HCEC 1CT (cell line): ENCODE results near the gene FAM131C.

ENCODE experiments used
- DNase-seq: peaks from one replicate; pipeline ENCODE4 v3.0.0-alpha.2; 2017

FAM131C gene

GRCh38 chr1:16099412-16099811 is 26.0 kb upstream of the FAM131C start:
- DNase-seq = no peak

DNA sequence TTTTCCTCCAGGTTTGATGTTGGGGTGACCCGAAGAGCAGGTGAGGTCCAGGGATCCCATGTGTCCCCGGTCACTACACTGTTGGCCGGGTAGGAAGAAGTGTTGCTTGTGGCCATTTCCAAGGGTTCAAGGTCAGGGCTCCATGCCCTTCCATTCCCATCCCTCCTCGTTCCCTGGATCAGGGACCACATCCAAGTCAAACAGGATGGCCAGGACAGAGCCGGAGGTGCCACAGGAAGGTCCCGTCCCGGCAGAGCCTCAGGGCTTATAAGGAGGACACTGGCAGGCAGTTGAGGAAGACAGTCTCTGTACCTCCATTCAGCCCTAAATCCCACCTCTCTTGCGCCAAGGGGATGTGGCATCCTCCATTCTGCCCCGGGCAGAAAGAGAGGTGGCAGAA is 22.0 kb upstream of the FAM131C start:
- DNase-seq = no peak

DNA sequence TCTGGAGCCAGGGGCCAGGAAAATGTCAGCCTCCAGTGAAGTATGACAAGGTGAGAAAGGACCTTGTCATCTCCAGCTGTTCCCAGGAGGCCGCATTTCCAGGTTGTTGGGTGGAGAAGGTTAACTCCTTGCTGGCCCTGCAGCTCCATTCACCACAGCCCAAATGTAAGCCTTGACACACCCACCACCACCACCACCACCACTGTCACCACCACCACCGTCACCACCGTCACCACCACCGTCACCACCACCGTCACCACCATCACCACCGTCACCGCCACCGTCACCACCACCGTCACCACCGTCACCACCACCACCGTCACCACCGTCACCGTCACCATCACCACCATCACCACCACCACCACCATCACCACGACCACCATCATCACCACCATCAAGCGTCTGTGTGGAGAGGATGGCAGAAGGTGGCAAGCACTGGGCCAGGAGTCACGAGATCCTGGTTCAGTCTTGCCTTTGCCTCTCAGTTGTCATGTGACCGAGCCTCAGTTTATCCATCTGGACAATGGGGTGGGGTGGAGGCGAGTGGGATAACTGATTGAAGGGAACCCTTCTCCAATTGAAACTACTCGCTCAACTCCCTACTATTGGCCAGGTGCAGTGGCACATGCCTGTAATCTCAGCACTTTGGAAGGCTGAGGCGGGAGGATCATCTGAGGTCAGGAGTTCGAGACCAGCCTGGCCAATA is 21.2 kb upstream of the FAM131C start:
- DNase-seq = no peak

GRCh38 chr1:16093611-16094010 is 20.2 kb upstream of the FAM131C start:
- DNase-seq = no peak

DNA sequence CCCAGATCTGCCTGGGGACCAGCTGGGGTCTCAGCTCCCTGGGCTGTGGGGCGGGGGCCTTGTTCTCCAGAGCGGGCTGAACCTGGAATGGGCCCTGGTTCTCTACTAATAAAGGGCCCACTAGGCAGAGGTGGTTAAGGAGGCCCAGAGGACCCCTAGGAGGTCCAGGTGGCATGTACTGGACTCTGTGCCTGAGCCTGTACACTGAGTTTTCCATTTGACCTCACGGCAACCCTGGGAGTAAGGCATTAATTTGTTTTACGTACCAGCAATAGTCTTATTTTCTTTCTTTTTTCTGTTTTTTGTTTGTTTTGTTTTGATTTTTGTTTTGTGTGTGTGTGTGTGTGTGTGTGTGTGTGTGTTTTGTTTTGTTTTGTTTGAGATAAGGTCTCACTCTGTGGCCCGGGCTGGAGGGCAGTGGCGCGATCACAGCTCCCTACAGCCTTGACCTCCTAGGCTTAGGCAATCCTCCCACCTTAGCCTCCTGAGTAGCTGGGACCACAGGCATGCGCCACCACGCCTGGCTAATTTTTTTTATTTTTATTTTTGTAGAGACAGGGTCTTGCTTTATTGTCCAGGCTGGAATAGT is 19.6 kb upstream of the FAM131C start:
- DNase-seq = no peak

- no peak for DNase-seq
Observed at GRCh38 chr1:16092097-16092922, 18.9 kb upstream of the FAM131C start.

GRCh38 chr1:16091296-16091695 is 17.8 kb upstream of the FAM131C start:
- DNase-seq = no peak

DNA sequence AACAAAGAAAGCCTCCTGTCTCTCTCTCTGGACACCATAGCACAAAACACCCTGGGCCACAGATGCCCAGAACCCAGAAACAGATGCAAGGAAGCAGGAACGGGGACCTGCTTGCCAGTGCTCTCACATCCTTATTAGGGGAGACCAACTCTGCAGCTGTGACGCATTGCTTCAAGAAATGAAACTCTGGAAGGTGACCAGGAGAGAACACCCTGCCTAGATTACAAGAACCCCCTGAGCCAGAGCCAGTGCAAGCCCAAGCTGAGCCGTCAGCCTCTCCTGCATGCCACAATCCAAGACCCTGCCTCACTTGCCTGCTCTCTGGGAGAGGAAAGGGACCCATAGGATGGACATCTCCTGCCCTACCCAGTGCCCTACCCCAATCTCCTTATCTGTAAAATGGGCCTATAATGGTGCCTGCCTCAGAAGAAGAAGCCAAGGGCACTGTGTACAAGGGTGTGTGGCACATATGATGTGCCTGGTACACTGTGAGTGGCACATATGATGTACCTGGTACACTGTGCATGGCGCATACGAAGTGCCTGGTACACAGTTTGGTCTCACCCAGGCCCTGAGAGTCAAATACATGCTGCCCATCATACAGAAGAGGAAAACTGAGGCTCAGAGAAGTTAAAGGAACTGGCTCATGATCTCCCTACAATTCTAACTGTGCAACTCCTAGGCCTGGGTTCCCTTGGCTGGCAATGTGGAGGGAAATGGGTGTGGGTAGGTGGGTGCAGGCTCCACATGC is 16.8 kb upstream of the FAM131C start:
- DNase-seq = no peak

- DNase-seq = peak; percentile 23
Observed at GRCh38 chr1:16088996-16089395, 15.5 kb upstream of the FAM131C start.

GRCh38 chr1:16088351-16088911 is 15.0 kb upstream of the FAM131C start:
- DNase-seq = no peak

- DNase-seq = no peak
Observed at GRCh38 chr1:16087733-16088132, 14.3 kb upstream of the FAM131C start.

GRCh38 chr1:16085522-16085921 is 12.1 kb upstream of the FAM131C start:
- DNase-seq = no peak

DNA sequence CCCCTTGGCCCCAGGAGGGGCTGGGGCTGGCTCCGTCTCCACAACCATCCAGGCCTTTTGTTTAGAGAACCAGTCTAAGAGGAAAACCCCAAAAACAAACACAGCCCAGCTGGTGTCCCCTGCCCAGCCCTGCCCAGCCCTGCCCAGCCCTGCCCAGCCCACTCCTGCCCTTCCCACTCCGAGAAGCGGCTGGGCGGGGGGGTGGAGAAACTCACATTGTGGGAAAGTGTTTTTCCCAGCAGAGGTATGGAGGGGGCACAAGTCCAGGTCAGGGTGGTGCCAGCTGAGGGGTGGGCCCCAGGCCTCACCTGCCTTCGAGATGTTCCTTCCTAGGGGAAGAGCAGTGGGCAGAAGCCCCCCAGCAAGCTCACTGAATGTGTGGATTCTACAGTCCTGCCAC is 10.0 kb upstream of the FAM131C start:
- no peak for DNase-seq

GRCh38 chr1:16082283-16083038 is 9.0 kb upstream of the FAM131C start:
- peak; percentile 38 for DNase-seq

DNA sequence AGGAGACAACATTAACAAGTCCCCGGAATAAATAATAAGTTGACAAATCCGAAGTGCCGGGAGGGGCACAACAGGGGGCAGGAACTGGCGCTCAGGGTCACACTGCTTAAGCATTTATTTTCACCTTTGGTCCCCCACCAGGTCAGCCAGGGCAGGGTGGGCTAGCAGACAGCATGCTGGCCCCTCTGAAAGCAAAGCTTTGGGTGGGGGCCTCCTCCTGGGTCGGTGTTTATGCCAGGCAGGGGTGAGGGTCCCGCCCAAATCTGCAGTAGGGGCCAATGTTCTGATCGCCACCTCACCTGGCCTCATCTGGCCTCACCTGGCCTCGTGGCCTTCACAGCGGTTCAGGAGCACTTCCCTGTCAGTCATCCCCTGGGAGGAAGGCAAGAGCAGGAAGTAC is 8.2 kb upstream of the FAM131C start:
- DNase-seq = no peak

- no peak for DNase-seq
Observed at GRCh38 chr1:16080422-16081150, 7.1 kb upstream of the FAM131C start.

GRCh38 chr1:16078925-16079656 is 5.6 kb upstream of the FAM131C start:
- peak; percentile 71 for DNase-seq

DNA sequence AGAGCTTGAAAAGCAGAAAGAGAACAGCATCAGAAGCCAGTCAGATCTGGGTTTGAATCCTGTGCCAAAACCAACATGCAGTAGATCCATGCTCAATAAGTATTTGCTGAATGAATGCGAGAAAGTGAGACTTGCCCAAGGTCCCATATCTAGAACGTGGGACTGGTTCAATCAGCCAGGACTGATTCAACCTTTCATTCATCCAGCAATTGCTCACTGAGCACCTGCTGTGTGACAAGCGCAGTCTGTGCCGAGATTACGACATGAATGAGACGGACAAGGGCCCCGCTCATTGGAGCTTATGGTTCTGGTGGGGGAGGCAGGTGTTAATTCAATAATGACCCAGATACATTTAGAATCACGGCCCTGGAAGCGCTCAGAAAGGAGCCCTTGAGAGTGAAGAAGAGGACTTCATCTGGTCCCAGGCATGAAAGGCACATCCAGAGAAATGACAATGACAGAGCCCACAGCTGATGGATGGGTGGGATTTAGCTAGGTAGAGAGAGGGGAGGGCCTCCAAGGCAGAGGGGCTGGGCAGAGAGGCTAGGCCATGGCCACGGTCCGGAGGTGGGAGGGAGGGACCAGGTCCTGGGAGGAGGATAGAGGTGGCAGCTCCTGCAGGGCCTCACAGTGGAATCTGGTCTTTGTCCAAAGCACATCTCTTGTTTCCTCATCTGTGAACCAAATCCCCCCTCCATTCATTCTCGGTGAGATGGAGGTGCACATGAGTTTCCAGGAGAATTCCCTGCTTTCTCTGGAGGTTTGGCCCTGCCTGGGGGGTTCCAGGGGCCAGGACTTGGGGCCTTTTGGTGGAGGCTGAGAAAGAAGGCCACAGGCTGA is 4.2 kb upstream of the FAM131C start:
- no peak for DNase-seq

DNA sequence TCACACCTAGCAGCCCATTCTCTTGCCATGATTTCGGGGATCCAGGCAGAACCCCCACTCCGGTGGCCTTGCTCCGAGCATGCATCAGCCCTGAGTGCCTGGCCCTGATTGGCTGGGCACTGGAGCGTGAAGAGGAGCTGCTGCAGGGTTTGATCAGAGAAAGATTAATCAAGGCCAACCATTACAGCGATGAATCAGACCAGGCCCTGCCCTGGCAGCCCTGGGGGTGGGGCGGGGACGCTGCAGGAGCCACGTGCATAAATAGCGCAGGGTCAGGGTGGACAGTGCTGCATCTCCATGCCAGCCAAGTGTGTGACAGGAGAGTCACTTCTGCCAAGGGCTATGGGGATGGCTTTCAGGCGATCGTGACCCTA is 3.4 kb upstream of the FAM131C start:
- no peak for DNase-seq
